GM19351 (cell line): Measurements from ENCODE around the gene KCNJ15.

Experiments
- ATAC-seq: cut with Tn5 transposase; IDR thresholded peaks from one replicate; pipeline ENCODE4 v1.9.1; 2021; ENCODE audit warnings: mild to moderate bottlenecking, moderate library complexity; ENCODE audit not compliant: unreplicated experiment

Gene KCNJ15

GRCh38 chr21:38297194-38297631, 40.4 kb downstream of the KCNJ15 start:
- ATAC-seq, result no peak

GRCh38 chr21:38297871-38298270, 41.1 kb downstream of the KCNJ15 start:
- no peak for ATAC-seq

GRCh38 chr21:38298832-38299231, 42.0 kb downstream of the KCNJ15 start:
- ATAC-seq, result no peak

GRCh38 chr21:38299671-38300070, 42.9 kb downstream of the KCNJ15 start:
- no peak for ATAC-seq

GRCh38 chr21:38300141-38300578, 43.4 kb downstream of the KCNJ15 start:
- no peak for ATAC-seq

- no peak for ATAC-seq
Measured at GRCh38 chr21:38301321-38302214, 44.8 kb downstream of the KCNJ15 start.

- no peak for ATAC-seq
Measured at GRCh38 chr21:38303300-38303699, 46.5 kb downstream of the KCNJ15 start.

GRCh38 chr21:38306433-38307141, 49.8 kb downstream of the KCNJ15 start:
- no peak for ATAC-seq

GRCh38 chr21:38307771-38308531, 51.2 kb downstream of the KCNJ15 start:
- ATAC-seq, result no peak

GRCh38 chr21:38308532-38309119, 51.8 kb downstream of the KCNJ15 start:
- no peak for ATAC-seq

- no peak for ATAC-seq
Measured at GRCh38 chr21:38310646-38311485, 54.1 kb downstream of the KCNJ15 start.

- no peak for ATAC-seq
Measured at GRCh38 chr21:38311765-38312164, 55.0 kb downstream of the KCNJ15 start.

- ATAC-seq, result no peak
Measured at GRCh38 chr21:38312822-38313221, 56.0 kb downstream of the KCNJ15 start.

GRCh38 chr21:38314558-38314957, 57.8 kb downstream of the KCNJ15 start:
- ATAC-seq, result no peak

GRCh38 chr21:38315122-38315521, 58.3 kb downstream of the KCNJ15 start:
- no peak for ATAC-seq

GRCh38 chr21:38319781-38320180, 63.0 kb downstream of the KCNJ15 start:
- ATAC-seq, result no peak

GRCh38 chr21:38321568-38321967, 64.8 kb downstream of the KCNJ15 start:
- ATAC-seq, result no peak

- no peak for ATAC-seq
Measured at GRCh38 chr21:38322311-38322950, 65.6 kb downstream of the KCNJ15 start.

GRCh38 chr21:38323721-38324531, 67.1 kb downstream of the KCNJ15 start:
- no peak for ATAC-seq
